Right atrium auricular region (tissue), 2 donors: ENCODE data around the gene SIPA1. TPM values are rescaled to one million over a fixed set of nuclear protein-coding genes. Genes with fewer than 3 reads are reported as not detected.
A peak's percentile ranks its signal among the peaks of the same experiment; 100 is the strongest.

ENCODE experiments used
- DNase-seq: peaks from one replicate; pipeline ENCODE4 v3.0.0-alpha.2; 2019; ENCODE audit warnings: low spot score
- H3K27ac ChIP-seq, 2 donors: fragments of 200-600 bp; sonication (generic); 1 replicate in 1 of 2; 2 replicates in 1 of 2; pipeline ENCODE4 v1.5.1; 2016 to 2019
- H3K27me3 ChIP-seq, 2 donors: fragments of 200-600 bp; sonication (generic); one replicate each; pipeline versions ENCODE4 v1.5.1 to v1.6.0; 2017 to 2019
- H3K36me3 ChIP-seq: fragments of 200-600 bp; sonication (generic); one replicate; pipeline ENCODE4 v1.5.1; 2016
- H3K4me1 ChIP-seq, 2 donors: fragments of 200-600 bp; sonication (generic); one replicate each; pipeline versions ENCODE4 v1.5.1 to v1.6.0; 2017 to 2019
- H3K4me3 ChIP-seq, 2 donors: fragments of 200-600 bp; sonication (generic); 1 replicate in 1 of 2; 2 replicates in 1 of 2; pipeline ENCODE4 v1.5.1; 2017 to 2019; ENCODE audit warnings: mild to moderate bottlenecking in 1 of 2, moderate library complexity in 1 of 2
- H3K9me3 ChIP-seq, 2 donors: fragments of 200-600 bp; sonication (generic); one replicate each; pipeline ENCODE4 v1.5.1; 2019
- total RNA-seq, 2 donors: library from RNA; depleted of rRNA; stranded (reverse); fragments of >200 nt; gene quantifications; one replicate each; pipeline ENCODE4 v1.1.0, GENCODE V29; 2016
- TF ChIP-seq, protein P1 (sequence below), 2 donors: fragments of 200-600 bp; sonication (generic); IDR thresholded peaks; one replicate each; pipeline ENCODE4 v1.5.1; 2019; ENCODE audit warnings: antibody characterized with exemption in 2 of 2

SIPA1 gene
- total RNA-seq, 2 donors from 2014 or later, result 14.5 to 29.6 TPM

DNA sequence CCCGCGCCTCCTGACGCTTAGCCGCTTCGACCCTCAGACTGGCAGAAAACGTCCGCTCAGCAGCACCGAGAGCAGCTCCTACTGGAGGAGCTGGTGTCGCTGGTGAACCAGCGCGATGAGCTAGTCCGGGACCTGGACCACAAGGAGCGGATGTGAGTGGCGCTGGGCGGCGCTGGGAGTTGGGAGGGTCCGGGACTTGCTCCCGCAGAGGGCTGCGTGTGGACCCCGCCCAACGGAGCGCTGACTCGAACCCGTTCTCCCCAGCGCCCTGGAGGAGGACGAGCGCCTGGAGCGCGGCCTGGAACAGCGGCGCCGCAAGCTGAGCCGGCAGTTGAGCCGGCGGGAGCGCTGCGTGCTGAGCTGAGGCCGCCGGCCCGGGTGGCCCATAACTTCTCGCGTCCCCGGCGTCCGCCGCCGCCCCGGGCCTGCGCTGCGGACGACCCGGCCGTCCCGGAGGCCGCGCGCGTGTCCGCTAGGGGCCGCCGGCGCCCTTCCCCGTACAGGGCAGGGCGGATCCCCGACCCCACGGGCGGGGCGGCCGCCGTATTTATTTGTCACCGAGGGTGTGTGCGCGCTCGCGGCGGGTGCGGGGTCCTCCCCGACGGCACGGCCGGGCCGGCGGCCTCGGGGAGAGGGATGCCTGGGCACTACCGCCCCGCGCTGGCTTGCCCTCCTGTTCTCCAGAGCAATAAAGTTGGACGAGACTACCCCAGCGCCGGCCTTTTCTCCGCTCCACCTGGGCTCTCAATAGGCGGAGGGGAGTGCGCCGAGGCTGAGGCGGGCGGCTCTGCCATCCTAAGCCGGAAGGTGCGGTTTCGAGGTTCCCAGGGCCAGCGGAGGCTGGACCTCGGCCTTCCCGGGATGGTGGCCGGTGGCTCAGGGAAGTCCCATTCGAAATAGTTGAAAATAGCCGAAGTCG is 45.7 kb upstream of the SIPA1 start:
- Histone ChIP-seq H3K9me3 (no peaks in the 10 kb centered on the region), H3K27ac (peak overlapping the region; percentile 63 to 74), H3K27me3 (no peaks in the 10 kb centered on the region), H3K36me3 (peaks cover 28% of the 10 kb centered on the region), H3K4me3 (peak overlapping the region; percentile 18 to 42), H3K4me1 (peaks cover 0 to 51% of the 10 kb centered on the region in 2 donors)
- TF ChIP-seq, protein P1, sequence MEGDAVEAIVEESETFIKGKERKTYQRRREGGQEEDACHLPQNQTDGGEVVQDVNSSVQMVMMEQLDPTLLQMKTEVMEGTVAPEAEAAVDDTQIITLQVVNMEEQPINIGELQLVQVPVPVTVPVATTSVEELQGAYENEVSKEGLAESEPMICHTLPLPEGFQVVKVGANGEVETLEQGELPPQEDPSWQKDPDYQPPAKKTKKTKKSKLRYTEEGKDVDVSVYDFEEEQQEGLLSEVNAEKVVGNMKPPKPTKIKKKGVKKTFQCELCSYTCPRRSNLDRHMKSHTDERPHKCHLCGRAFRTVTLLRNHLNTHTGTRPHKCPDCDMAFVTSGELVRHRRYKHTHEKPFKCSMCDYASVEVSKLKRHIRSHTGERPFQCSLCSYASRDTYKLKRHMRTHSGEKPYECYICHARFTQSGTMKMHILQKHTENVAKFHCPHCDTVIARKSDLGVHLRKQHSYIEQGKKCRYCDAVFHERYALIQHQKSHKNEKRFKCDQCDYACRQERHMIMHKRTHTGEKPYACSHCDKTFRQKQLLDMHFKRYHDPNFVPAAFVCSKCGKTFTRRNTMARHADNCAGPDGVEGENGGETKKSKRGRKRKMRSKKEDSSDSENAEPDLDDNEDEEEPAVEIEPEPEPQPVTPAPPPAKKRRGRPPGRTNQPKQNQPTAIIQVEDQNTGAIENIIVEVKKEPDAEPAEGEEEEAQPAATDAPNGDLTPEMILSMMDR (IDR thresholded peaks at IDR 0.05), result peak in 1 of 2 donors; percentile 43
- no peak for DNase-seq

DNA sequence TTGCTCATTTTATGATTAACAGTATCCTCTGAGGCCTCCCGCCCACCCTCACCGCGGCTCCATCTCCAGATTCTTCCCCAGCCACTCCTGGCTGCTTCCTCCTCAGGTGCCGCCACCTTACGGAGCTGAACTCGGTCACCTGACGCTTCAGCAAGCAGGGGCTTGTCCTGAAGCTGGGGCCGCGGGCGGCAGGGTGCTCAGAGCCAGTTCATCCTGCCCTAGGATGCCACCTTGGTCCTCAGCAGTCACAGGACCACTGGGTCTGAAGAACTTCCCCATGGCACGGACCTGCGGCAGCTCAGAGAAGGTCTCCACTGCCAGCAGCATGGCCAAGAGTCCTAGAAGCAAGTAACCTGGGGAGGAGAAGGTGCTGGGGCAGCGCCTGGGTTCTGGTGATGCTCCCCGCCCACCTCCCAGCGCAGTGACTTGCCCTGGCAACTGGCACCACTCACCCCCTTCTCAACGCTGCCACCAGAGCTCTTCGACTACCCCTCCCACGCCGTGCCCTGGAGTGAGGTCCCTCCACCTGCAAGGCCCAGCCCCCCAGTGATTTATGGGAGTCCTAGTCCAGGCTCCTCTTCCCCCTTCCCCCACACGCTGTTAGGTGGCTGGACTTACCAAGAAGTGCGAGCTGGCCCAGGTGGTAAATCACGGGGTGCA is 44.9 kb upstream of the SIPA1 start:
- peaks cover 0 to 43% of the 10 kb centered on the region in 2 donors for H3K4me1 ChIP-seq
- peak overlapping the region; percentile 63 to 74 for H3K27ac ChIP-seq
- H3K36me3 ChIP-seq, result peaks cover 36% of the 10 kb centered on the region
- TF ChIP-seq, protein P1 (IDR thresholded peaks at IDR 0.05), result no peak
- peak overlapping the region in 1 of 2 donors; percentile 42 for H3K4me3 ChIP-seq
- H3K27me3 ChIP-seq, result no peaks in the 10 kb centered on the region
- H3K9me3 ChIP-seq, result no peaks in the 10 kb centered on the region
- no peak for DNase-seq

DNA sequence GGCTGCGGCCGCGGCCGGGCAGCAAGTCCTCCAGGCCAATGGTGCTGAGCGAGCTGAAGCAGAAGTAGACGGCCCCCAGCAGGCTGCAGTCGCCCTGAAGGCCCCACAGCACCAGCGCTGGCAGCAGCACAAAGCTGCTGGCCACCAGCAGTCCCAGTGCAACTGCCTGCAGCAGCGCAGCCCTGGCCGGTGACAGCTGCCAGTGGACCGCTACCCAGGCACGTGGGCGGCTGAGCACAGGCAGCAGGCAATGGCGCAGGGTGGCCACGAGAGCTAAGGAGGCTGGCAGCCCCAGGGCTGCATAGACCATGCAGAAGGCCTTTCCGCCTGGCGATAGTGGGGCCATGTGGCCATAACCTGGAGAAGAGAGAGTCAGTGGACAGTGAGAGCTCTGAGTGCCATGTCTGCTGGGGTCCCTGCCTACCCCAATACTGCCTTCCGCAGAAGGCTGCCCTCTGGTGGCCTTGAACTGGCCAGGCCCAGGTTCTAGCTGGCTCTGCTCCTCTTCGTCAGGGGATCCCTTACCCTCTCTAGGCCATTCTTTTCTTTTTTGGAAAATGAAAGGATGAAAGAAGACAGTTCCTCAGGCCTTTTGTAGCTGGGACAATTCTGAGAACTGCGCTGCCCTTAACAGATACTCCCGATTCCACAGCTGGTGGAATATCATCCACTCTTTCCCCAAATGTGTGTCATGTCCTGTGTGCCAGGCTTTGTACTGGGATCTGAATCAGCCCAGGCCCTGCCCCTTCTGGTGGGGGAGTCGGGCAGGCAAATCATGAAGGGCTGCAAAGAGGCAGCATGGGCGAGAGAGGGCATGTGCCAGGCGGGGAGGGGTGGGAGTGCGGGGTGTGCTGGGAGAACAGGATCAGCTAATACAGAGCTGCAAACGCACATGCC is 44.1 kb upstream of the SIPA1 start:
- H3K27ac ChIP-seq, result no peak overlapping the region
- H3K4me3 ChIP-seq, result no peak overlapping the region
- H3K27me3 ChIP-seq, result no peaks in the 10 kb centered on the region
- H3K36me3 ChIP-seq, result peaks cover 44% of the 10 kb centered on the region
- no peak for DNase-seq
- no peaks in the 10 kb centered on the region for H3K9me3 ChIP-seq
- TF ChIP-seq, protein P1 (IDR thresholded peaks at IDR 0.05), result peak; percentile 46 to 79
- H3K4me1 ChIP-seq, result peaks cover 0 to 35% of the 10 kb centered on the region in 2 donors

DNA sequence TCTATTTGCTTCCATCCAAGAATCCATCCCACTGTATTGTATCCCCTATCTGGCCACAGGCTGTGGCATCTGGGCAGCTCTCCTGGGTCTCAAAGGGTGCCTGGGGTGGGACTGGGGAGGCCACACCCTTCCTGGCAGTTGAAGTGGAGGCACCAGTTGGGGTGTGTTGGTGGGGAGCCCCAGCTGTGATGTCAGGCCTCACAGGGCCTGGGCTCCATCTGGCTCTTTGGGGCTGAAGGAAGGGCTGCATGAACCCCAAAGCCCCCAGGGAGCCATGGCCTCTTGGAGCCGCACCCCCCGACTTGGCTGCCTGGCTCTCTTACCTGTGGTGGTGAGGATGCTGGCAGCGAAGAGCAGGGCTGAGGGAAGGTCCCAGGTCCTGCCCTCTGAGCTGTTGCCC is 42.8 kb upstream of the SIPA1 start:
- Histone ChIP-seq H3K27me3 (no peaks in the 10 kb centered on the region), H3K4me3 (no peak overlapping the region), H3K27ac (no peak overlapping the region), H3K9me3 (no peaks in the 10 kb centered on the region), H3K36me3 (peaks cover 52% of the 10 kb centered on the region), H3K4me1 (peaks cover 0 to 23% of the 10 kb centered on the region in 2 donors)
- TF ChIP-seq, protein P1 (IDR thresholded peaks at IDR 0.05), result no peak
- no peak for DNase-seq

DNA sequence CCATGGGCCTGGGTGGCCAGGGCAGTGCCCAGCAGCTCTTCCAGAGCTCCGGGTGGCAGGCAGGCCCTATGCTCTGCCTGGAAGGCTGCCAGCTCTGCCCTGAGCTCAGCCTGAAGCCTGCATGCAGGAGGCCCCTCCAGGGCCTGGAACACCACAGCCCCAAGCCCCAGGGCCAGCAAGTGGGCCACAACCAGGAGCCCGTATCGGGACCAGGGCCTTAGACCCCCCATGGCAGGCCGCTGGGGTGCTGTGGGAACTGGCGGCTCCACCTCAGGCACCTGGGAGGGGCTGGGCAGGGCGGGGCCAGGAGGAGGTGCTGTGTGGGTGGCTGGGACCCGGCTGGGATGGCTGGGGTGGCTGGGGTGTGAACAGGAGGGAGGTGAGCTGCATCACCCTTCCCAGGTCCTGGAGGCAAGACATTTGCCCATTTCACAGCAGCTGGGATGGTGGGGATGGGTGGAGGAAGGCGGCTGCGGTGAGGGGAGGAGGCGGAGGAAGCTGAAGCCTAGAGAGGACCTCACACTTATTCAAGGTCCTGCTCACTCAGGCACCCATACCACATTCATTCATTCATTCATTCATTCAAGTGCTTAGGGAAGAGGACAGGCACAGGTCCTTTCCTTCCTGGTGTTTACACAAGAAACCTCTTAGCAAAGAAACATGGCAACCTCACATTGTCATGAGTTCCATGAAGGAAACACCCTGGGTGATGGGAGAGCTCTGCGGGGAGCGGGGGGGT is 42.2 kb upstream of the SIPA1 start, which contains the start of gene KCNK7:
Gene KCNK7 (minus strand): TSS at position 258 of the 739 bp plus-strand sequence. CDS start 28 bp downstream, at position 230.
- Histone ChIP-seq H3K36me3 (peaks cover 51% of the 10 kb centered on the region), H3K4me1 (peaks cover 0 to 23% of the 10 kb centered on the region in 2 donors), H3K27me3 (no peaks in the 10 kb centered on the region), H3K9me3 (no peaks in the 10 kb centered on the region), H3K4me3 (no peak within 1 kb of the TSS), H3K27ac (no peak within 1 kb of the TSS)
- DNase-seq, result no peak
- TF ChIP-seq, protein P1 (IDR thresholded peaks at IDR 0.05), result no peak
